ENCODE measurements around the gene ZNF385B.

DNA sequence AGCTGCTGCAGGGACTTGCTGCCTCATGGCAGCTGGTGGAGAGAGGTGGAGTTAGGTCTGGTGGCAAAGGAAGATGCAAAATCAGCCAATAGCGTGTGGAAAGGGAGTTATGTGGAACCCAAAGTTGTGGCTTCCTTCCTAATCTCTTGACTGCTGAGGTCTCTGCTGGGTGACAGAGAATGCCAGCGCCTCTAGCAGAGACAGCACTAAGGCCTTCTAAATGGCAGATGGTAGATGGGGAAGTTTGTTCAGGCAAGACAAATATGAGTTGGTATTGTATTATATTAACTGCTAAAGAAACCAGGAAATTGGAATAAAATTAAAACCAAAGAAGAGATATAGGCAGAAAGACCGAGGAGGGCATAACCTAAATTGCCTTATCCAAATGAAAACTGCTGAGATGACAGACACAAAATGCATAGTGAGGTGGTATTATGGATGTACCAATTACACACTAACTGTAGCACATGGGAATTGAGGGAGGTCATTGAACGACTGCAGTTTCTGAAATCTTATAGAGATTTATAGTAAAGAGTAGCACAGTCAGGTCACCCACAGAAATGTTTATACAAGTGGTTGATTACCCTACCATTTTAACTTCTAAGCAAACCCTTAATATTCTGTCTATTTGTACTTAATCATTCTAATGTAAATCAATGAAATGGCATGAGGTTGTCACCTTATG, 350.2 kb downstream of the ZNF385B start:
- TF ChIP-seq, protein P1, sequence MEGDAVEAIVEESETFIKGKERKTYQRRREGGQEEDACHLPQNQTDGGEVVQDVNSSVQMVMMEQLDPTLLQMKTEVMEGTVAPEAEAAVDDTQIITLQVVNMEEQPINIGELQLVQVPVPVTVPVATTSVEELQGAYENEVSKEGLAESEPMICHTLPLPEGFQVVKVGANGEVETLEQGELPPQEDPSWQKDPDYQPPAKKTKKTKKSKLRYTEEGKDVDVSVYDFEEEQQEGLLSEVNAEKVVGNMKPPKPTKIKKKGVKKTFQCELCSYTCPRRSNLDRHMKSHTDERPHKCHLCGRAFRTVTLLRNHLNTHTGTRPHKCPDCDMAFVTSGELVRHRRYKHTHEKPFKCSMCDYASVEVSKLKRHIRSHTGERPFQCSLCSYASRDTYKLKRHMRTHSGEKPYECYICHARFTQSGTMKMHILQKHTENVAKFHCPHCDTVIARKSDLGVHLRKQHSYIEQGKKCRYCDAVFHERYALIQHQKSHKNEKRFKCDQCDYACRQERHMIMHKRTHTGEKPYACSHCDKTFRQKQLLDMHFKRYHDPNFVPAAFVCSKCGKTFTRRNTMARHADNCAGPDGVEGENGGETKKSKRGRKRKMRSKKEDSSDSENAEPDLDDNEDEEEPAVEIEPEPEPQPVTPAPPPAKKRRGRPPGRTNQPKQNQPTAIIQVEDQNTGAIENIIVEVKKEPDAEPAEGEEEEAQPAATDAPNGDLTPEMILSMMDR (IDR thresholded peaks at IDR 0.05): no peak
- no peak for TF ChIP-seq POLR2A (IDR thresholded peaks at IDR 0.05; ENCODE audit: low read depth)
- TF ChIP-seq POLR2AphosphoS5 (IDR thresholded peaks at IDR 0.05): no peak

All from esophagus muscularis mucosa (tissue), 3 donors.